Cortex of kidney (tissue), 1 donor: ENCODE measurements around the gene MYOCOS.
"Not testable (repeated sequence)": the region's sequence is repeated elsewhere in the genome, so short reads cannot be mapped to it uniquely, and the experiment has no call there.

Experiments used
- DNase-seq: peaks from one replicate; lab custom pipeline; 2025; lab: John Stamatoyannopoulos, UW

The MYOCOS gene

DNA sequence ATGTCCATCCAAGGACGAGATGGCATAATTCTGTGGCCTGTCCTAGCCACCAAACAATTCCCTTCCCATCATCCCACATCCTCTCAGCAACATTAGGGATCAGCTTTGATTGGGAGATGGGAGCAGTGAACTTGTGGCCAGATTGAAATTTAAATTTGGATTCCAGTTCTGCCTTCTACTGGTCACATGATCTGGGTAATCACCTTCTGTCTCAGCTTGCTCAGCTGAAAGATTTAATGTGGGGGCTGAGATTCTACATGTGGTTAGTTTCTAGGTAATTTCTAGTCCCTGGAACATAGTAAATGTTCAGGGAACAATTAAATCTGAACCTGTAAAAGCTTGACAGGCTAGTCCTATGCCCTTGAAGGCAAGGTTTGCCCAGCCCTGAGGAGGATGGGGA lies 3.2 kb downstream of the MYOCOS start:
- no peak for DNase-seq

DNA sequence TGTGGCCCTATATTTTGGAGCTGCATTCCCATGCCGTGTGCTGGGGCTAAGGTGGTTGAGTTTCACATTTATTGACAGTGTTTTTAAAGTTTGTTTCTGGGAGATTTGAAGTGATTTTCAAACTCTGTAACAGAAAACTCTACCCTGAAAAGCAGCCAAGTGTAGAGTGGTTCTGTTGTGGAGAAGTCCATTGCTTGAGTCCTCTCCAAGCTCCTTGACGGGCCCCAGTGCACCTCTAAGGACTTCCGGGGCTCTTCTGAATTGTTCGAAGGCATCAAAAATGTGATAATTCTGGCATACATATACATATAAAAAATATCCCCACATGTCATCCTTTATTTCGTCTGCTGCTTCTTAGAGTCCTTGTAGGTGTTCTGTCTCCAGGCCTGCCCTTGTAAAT lies 5.0 kb downstream of the MYOCOS start:
- no peak for DNase-seq

DNA sequence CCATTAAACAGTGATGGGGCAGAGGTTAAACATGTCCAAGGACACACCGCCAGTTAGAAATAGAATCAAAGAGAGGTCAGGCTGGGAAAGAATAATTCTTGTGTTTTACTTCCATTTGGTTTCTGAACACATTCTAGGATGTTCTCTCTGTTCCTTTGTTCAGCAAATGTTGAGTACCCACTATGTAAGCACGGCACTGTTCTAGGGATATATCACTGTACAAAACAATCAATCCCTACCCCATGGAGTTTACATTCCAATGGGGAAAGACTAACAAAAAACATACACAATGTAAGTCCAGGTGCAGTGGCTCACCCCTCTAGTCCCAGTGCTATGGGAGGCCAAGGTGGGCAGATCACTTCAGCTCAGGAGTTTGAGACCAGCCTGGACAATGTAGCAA lies 6.2 kb downstream of the MYOCOS start:
- no peak for DNase-seq

DNA sequence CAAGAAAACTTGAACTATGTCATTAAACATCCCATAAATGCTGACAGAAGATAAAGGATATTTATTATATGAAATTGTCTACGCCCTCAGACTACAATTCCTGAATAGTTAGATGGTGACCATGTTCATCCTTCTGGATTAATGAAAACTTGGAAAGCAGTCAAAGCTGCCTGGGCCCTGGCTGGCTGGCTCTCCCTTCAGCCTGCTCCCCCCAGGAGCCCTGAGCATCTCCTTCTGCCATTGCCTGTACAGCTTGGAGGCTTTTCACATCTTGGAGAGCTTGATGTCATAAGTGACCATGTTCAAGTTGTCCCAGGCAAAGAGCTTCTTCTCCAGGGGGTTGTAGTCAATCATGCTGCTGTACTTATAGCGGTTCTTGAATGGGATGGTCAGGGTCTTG lies 13.6 kb downstream of the MYOCOS start:
- no peak for DNase-seq

DNA sequence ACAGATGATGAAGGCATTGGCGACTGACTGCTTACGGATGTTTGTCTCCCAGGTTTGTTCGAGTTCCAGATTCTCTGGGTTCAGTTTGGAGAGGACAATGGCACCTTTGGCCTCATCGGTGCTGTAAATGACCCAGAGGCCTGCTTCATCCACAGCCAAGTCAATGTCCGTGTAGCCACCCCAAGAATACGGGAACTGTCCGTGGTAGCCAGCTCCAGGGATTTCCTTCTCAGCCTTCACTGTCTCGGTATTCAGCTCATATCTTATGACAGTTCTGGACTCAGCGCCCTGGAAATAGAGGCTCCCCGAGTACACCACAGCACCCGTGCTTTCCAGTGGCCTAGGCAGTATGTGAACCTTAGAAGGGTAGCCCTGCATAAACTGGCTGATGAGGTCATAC lies 14.1 kb downstream of the MYOCOS start:
- no peak for DNase-seq

DNA sequence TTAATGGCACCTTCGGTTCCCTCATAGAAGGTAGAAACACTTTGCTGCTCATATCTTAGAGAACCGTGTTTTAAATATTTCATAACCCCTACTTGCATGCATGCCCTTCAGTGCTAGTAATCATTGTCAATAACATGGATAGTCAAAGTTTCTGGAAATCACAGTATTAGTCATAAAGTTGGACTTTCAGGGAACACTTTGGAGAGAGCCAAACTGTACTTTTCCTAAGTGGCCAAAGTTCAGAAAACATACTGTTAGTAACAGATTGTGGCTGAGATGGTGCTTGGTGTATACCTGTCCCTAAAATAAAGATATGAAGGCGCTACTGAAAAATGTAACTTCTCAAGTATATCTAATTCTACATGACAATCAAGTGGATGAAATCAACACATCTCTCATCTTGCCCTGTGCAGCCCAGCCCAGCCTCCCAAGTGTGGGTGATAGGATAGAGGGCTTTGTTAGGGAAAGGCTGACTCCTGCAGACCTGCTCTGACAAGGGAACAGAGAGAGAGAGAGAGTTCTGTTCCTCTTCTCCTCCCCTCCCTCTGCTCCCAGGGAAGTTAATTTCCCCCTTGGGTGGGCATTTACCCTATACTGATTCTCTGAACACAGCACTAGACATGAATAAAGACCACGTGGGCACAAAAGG lies 16.0 kb downstream of the MYOCOS start:
- no peak for DNase-seq

DNA sequence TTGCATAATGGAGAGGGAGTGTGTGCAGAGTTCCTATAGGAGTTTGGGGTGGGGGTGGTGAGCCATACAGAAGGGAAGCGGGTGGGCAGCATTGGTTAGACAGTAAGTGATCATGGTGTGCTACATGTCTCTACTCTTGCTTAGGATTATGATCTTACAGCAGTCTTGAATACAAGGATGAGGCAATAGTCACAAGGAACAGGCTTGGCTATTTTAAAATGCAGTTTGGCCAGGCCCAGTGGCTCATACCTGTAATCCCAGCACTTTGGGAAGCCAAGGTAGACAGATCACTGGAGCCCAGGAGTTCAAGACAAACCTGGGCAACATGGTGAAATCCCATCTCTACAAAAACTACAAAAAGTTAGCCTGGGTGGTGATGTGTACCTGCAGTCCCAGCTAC lies 18.2 kb downstream of the MYOCOS start:
- DNase-seq, result no peak

DNA sequence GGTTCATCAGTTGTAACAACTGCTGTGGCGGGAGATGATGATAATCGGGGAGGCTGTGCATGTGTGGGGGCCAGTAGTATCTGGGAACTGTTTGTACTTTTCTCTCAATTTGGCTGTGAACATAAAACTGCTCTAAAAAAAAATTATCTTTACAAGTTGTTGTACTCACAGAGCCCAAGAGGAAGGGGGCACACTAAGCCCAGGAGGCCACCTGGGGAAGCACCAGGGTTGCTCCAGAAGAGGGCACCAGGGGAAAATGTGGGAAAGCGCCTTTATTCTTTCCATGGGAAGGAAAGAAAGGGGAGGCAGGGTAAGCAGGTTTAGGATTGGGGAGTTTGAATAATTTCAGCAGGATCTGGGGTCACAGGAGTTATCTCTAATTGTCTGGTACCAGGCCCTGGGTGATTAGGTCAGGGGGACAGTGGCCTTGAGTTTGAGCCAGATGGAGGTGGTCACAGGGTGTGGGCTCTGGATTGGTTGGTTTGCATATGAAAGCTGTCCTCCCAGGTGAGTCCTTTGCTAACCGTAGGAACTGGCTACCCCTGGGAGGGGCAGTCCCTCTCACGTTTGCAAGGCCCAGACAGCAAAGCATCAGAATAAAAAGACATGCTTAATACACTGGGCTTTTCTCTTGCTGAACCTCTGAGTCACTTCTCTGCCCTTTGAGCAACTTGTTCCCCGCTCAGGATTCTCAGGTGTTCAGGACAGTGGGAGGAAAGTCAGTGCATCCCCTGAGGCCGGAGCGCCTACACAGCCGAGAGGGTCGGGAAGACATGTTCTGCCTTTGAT lies 19.2 kb downstream of the MYOCOS start:
- DNase-seq, result no peak

DNA sequence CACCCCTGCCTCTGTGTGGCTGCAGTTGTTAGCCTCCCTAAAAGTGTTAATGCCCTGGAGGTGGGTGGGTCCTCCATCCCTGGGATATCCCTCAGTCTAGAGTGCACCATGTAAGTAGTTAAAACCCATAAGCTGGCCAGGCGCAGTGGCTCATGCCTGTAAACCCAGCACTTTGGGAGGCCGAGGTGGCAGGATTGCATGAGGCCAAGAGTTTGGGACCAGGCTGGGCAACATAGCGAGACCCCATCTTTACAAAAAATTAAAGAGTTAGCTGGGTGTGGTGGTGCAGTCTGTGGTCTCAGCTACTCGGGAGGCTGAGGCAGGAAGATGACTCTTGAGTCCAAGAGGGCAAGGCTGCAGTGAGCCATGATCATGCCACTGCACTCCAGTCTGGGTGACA lies 20.2 kb downstream of the MYOCOS start:
- DNase-seq, result no peak

DNA sequence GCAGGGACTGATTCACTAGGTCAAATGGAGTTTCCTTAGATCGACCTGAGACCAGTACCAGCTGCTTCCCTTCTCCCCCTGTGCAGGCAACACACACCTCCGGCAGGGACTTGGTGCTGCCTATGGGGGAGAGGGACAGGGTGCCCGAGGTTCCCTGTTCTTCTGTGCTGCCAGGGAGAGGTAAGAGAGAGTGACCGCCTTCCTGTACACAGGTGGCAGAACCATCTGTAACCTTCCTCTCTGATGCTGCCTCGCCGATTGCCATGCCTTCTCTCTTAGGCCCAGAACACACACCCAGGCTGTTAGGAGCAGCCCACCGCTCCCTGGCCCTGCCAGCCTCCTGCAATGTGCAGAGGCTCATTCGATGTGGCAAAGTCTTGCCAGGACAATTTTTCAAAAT lies 21.1 kb downstream of the MYOCOS start:
- no peak for DNase-seq

DNA sequence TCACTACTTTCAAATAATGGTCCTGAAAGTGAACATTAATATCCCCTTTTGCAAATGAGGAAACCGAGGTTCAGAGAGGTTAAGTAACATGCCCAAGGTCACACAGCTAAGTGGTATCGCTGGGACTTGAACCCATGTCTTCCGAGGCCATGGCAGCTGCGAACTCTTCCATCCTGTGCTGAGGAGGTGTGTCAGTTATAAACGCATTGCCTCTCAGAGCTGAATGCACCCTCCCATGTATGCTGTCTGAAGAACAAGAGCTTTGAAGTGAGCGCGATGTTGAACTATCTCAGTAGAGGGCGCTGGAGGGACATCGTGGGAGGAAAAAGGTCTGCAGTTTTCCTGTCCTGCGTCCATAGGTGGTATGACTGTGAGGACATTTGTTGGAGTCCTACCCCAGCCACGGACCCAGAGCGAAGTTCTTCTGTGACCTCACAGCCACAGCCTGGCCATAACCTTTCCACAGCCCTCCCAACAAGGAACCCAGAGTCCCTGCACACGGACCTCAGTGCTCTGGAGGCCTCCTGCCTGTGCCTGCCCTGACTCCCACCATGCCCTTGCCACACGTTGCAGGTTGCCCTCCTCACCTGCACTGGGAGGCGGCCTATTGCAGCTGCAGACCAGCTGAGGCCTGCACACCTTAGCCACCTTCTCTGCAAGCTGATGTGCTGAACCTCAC lies 22.9 kb downstream of the MYOCOS start:
- DNase-seq, result no peak

DNA sequence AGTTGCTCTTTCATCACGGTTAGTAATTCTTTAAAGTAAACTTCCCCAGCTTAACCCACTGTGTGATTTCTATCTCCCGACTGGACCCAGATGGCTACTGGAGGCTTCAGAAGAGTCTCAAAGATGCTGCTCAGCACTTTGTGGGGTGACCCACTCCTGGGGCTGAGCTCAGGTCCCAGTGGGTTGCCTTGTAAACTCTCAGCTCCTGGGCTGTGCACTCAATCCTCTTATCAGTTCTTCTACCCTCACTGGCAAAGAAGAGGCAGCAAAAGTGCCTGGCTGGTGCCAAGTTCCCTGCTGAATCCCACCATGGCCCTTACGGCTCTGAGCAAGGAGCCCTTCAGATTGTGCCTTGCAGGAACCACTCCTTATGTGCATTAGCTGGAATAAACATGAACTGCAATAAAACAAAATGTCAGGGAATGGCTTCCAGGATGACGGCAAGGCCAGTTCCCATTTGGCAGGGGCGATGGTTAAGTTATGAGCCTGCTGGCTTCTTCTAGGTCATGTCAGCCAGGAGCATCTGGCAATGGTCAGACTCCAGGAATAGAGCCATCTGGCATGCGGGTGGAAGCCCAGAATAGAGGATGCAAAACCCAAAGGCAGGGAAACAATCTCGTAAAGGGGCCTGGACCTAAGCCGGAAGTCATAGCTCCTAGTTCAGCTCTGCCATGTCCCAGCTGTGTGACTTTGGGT lies 23.7 kb downstream of the MYOCOS start:
- no peak for DNase-seq

DNA sequence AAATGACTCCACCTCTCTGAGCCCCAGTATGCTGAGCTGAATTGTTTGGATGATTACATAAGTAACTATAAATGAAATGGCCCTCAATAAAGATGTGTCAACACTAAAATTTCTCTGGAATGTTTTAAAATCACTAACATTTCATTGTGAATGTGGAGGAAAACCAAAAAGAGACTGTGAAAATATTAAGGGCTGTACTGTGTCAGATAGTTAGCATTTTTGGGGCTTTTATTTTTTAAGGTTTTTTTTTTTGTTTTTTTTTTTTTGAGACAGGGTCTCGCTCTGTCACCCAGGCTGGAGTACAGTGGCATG lies 24.2 kb downstream of the MYOCOS start:
- DNase-seq, result no peak

DNA sequence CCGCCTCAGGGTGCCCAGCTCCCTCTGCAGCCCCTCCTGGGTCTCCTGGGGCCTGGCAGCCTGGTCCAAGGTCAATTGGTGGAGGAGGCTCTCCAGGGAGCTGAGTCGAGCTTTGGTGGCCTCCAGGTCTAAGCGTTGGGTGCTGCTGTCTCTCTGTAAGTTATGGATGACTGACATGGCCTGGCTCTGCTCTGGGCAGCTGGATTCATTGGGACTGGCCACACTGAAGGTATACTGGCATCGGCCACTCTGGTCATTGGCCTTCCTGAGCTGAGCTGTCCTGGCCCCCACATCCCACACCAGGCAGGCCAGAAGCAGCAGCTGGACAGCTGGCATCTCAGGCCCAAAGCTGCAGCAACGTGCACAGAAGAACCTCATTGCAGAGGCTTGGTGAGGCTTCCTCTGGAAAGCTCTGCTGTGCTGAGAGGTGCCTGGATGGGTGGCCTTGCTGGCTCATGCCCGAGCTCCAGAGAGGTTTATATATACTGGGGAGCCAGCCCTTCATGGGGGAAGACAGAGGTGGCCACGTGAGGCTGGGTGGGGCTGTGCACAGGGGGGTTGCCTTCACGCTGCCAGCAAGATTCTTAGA lies 30.3 kb downstream of the MYOCOS start, which contains the start of gene MYOC:
Gene MYOC (minus strand): TSS at position 455 of the 589 bp plus-strand sequence. CDS start 77 bp downstream, at position 378.
- no peak for DNase-seq

DNA sequence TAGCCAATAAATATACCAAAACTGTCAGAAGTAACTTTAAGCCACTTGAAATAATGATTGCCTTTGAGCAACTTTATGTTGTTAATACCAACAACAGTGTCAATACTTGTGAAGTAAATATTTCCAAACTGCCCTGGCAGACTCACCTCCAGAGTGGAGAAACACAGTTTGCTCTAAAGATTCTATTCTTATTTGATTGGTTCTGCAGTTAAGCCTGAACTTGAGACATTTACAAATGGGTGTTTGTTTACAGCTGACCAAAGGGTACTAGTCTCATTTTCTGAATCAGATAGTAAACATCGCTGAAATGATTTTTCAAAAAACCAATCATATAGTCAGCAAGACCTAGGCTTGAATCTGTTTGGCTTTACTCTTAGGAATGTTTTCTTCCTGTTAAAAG lies 31.8 kb downstream of the MYOCOS start:
- DNase-seq, result no peak

DNA sequence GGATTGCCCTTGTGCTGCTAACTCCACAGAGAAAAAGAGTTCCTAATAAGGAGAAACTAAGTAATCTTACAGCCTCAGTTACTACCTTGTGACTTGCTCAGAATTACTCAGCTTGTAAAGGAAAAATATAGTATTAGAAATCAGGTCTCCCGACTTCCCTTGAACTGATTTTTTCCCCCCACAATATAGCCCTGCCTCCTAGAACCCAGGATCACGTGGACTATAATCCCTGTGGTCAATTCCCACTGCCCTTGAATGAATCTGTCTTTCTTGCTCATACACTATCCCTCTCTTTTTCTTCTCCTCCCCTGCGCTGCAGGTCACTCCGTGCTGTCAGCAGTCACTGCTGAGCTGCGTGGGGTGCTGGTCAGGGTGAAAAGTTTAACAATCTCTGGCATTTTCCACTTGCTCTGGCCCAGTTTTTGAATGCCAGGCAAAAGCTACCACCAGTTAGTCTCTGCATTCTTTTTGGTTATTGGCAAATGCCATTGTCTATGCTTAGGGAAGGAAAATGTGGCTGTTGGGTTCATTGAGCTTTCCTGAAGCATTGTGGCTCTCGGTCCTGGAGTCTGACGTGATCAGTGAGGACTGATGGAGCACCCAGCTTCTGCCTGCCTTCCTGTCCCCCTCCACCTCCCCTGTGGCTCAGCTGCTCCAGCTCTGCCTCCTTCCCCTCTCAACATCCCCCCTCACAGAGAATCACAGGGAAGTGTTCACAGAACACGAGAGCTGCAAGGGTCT lies 32.3 kb downstream of the MYOCOS start:
- no peak for DNase-seq

DNA sequence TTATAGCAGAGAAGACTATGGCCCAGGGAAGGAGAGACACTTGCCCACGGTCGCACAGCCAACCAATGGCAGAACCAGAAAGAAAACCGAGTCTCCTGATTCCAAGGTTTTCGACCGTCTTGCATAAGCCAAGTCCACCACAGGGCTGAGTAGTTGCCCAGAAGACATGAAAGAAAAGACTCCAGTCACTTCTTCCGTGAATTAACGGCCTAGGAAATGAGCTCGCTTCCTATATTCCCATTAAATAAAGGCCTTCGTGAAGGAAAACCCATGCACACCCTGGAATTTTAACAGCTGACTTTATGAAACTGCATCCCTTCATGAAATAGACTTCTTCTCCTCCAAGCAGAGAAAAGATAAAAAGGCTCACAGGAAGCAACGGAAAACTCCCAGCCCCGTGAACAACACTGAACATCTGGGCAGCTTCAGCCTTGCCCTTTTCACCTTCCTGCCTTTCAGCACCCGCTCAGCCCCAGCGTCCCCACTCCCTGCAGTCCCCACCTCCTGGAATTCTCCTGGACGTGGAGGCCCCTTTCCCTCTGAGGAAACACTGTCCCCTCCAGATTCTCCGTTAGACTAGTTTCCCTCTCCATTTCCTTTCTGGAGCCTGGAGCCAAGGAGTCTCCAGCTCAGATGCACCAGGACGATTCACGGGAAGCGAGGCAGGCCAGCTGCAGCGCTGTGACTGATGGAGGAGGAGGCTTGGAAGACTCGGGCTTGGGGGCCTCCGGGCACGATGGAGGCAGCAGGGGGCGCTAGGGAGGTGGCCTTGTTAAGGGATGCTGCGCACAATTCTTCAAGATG lies 33.1 kb downstream of the MYOCOS start:
- DNase-seq, result no peak

DNA sequence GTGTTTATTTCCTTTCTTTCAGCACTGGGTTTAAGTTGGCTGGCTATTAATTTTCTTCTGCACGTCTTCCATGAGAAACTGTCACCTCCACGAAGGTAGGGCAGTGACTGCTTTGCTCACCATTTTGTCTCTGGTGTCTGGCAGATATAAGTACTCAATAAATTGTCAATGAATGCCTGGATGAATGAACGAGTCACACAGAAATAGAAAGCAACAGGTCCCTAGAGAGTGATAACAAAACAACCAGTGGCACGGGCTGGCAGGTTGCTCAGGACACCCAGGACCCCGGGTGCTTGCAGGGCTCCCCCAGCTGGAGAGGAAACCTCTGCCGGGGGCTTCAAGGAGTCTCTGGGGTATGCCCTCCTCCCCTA lies 33.7 kb downstream of the MYOCOS start:
- no peak for DNase-seq

DNA sequence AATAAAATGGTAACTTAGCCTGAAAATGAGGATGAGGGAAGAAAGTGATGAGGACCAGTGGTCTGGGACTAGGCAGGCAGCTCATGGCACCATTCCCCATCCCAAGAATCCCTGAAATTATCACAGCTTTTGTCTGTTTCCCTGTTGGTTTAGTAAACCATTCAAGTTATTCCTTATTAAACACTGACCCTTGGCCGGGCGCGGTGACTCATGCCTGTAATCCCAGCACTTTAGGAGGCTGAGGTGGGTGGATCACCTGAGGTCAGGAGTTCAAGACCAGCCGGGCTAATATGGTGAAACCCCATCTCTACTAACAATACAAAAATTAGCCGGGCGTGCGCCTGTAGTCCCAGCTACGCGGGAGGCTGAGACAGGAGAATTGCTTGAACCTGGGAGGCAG lies 34.2 kb downstream of the MYOCOS start:
- DNase-seq, result not testable (repeated sequence)

DNA sequence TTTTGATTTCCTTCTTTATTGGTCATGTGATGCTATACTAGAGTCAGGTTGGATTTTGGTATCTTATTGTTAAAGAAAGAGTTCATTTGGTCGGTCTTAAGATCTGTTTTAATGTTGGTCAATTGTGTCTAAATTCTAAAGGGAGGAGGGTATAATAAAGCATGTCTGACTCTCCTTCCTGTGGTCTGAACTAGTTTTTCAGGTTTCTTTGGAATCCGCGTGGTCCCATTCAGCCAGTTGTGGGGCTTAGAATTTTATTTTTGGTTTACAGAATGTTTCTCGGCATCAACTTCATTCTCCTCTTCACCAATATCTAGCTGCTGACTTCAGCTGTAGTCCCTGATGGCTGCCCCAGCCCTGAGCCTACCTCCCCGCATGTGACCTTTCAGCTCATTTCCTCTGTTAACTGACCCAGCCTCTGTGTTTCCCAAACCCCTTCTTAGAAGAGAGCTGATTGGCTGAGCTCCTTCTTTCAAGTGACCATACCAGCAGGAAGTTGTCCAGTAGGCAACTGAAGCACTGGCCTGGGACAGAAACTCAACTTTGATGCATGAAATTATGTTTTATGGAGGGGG lies 39.1 kb downstream of the MYOCOS start:
- DNase-seq, result no peak
